Activated CD4-positive, alpha-beta T cell treated with anti-CD3 and anti-CD28 coated beads, Interleukin-2, amount 50 U/mL, for 24 hours (primary cell): Measurements from ENCODE around the gene B3GALT6.

ENCODE experiments used
- DNase-seq, 2 donors: peaks; one replicate each; pipeline ENCODE4 v3.0.0-alpha.2; 2020; ENCODE audit warnings: low read depth in 1 of 2, low spot score in 1 of 2

B3GALT6 gene

GRCh38 chr1:1200876-1201810 lies 30.9 kb upstream of the B3GALT6 start:
- DNase-seq, result peak; percentile 83 to 92

- no peak for DNase-seq
These were observed 29.0 kb upstream of the B3GALT6 start for GRCh38 chr1:1202831-1203560.

- DNase-seq, result no peak
These were observed 28.2 kb upstream of the B3GALT6 start for GRCh38 chr1:1203561-1204424.

GRCh38 chr1:1204425-1204920 lies 27.6 kb upstream of the B3GALT6 start:
- no peak for DNase-seq

- no peak for DNase-seq
These were observed 26.9 kb upstream of the B3GALT6 start for GRCh38 chr1:1204998-1205768.

- DNase-seq, result no peak
These were observed 26.2 kb upstream of the B3GALT6 start for GRCh38 chr1:1205769-1206375.

GRCh38 chr1:1206376-1206965 lies 25.6 kb upstream of the B3GALT6 start, which contains the start of gene TNFRSF18:
TSS of gene TNFRSF18 (minus strand) at chr1:1206592. CDS start at chr1:1206571, 21 bp downstream.
- DNase-seq, result peak in 1 of 2 donors; percentile 47

- no peak for DNase-seq
These were observed 25.0 kb upstream of the B3GALT6 start for GRCh38 chr1:1206966-1207531.

- DNase-seq, result no peak
These were observed 24.5 kb upstream of the B3GALT6 start for GRCh38 chr1:1207571-1207892.

GRCh38 chr1:1208713-1209433 lies 23.2 kb upstream of the B3GALT6 start:
- DNase-seq, result no peak

- no peak for DNase-seq
These were observed 21.1 kb upstream of the B3GALT6 start for GRCh38 chr1:1210726-1211540.

- no peak for DNase-seq
These were observed 20.2 kb upstream of the B3GALT6 start for GRCh38 chr1:1211541-1212441.

- DNase-seq, result no peak
These were observed 19.2 kb upstream of the B3GALT6 start for GRCh38 chr1:1212780-1213344.

- DNase-seq, result no peak
These were observed 18.4 kb upstream of the B3GALT6 start, which contains the start of gene TNFRSF4 for GRCh38 chr1:1213345-1214265. TSS of gene TNFRSF4 (minus strand) at chr1:1214153. CDS start at chr1:1214127, 26 bp downstream.

GRCh38 chr1:1215080-1215676 lies 16.9 kb upstream of the B3GALT6 start:
- no peak for DNase-seq
